Neural crest cell (in vitro differentiated cells): Measurements from ENCODE around the gene ACBD6. TPM values are rescaled to one million over a fixed set of nuclear protein-coding genes. Genes with fewer than 3 reads are reported as not detected.

Experiments used
- DNase-seq: peaks from one replicate; pipeline ENCODE4 v3.0.0; 2021; ENCODE audit warnings: low read depth, mixed read lengths, low spot score
- H3K27ac Mint-ChIP-seq: one replicate; pipeline ENCODE4 v1.8.0; 2021; ENCODE audit warnings: mild to moderate bottlenecking, mixed read lengths; ENCODE audit not compliant: unreplicated experiment
- H3K27me3 Mint-ChIP-seq: 2 replicates; pipeline ENCODE4 v1.8.0; 2021; ENCODE audit warnings: low read depth, mild to moderate bottlenecking, mixed read lengths
- H3K36me3 Mint-ChIP-seq: 2 replicates; pipeline ENCODE4 v1.8.0; 2021; ENCODE audit warnings: low read depth, mild to moderate bottlenecking, mixed read lengths
- H3K4me1 Mint-ChIP-seq: 2 replicates; pipeline ENCODE4 v1.8.0; 2021; ENCODE audit warnings: mixed read lengths
- H3K4me3 Mint-ChIP-seq: one replicate; pipeline ENCODE4 v1.8.0; 2021; ENCODE audit warnings: mild to moderate bottlenecking, mixed read lengths
- H3K9me3 Mint-ChIP-seq: 2 replicates; pipeline ENCODE4 v1.8.0; 2021; ENCODE audit warnings: mixed read lengths
- total RNA-seq: library from RNA; stranded (reverse); gene quantifications from 2 replicates; pipeline ENCODE4 v1.2.1, GENCODE V29; 2021
- TF ChIP-seq, protein P1 (sequence below): fragments of 200-600 bp; sonication (generic); conservative IDR thresholded peaks from 2 replicates; pipeline ENCODE4 v1.5.0; 2021; ENCODE audit warnings: antibody characterized with exemption, mild to moderate bottlenecking

ACBD6 gene
- total RNA-seq, 1 donor from 2014 or later: 59.1 TPM

DNA sequence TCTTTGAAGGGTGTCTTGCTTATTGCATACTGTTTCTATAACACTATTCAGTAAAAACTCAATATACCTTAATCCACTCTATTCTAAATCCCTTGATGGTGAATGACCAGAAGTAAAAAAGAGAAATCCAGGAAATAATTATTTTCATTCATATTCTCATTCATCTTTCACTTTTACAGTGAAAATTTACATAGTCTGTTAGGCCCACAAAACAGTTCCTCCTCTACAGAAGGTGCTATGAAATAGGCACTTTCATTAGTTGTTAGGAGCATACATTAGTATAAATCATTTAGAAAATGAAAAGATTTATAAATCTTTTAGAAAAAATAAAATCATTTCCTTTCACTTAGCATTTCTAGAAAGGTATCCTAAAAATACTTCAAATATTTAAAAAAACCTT lies 157.2 kb downstream of the ACBD6 start:
- no peaks in the 10 kb centered on the region for H3K36me3 Mint-ChIP-seq
- TF ChIP-seq, protein P1, sequence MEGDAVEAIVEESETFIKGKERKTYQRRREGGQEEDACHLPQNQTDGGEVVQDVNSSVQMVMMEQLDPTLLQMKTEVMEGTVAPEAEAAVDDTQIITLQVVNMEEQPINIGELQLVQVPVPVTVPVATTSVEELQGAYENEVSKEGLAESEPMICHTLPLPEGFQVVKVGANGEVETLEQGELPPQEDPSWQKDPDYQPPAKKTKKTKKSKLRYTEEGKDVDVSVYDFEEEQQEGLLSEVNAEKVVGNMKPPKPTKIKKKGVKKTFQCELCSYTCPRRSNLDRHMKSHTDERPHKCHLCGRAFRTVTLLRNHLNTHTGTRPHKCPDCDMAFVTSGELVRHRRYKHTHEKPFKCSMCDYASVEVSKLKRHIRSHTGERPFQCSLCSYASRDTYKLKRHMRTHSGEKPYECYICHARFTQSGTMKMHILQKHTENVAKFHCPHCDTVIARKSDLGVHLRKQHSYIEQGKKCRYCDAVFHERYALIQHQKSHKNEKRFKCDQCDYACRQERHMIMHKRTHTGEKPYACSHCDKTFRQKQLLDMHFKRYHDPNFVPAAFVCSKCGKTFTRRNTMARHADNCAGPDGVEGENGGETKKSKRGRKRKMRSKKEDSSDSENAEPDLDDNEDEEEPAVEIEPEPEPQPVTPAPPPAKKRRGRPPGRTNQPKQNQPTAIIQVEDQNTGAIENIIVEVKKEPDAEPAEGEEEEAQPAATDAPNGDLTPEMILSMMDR: no peak
- no peaks in the 10 kb centered on the region for H3K9me3 Mint-ChIP-seq
- H3K27me3 Mint-ChIP-seq: no peaks in the 10 kb centered on the region
- H3K4me1 Mint-ChIP-seq: peaks cover 4% of the 10 kb centered on the region
- no peak overlapping the region for H3K4me3 Mint-ChIP-seq
- no peak overlapping the region for H3K27ac Mint-ChIP-seq
- no peak for DNase-seq

DNA sequence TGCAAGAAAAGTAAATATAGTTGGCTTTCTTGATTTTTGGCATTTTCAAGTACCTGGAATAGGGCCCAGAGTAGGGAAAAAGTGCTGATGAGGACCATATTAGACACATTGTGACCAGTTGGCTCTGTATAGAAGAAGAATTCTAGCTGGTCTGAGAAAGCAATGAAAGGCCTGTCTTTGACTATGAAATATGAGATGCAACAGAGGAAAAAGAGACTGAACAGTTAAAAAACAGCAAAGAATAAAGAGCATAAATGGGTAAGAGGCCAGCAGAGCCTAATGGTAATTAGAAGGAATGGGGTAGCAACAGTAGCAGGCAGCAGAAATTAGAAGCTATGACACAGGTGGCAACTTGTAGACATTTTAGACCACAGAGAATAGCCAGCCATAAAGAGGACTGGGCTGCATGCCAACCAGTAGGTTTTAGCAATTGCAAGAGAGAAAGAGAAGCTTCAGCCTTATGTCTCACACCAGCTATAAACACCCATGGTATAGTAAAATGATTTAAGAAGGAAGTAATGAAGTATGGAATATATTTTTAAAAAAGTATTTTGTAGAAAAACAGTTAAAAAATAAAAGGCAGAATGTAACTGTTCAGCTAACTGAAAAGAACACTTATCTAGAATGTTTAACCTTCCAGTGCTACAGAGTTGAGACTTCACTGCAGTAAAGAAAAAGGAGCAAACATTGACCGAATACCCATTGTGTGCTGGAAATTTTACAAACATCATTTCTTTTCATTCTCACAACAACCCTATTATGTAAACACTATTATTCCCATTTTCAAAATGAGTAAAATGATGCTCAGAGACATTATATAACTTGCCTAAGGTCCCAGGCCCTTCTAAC lies 158.2 kb downstream of the ACBD6 start:
- no peaks in the 10 kb centered on the region for H3K36me3 Mint-ChIP-seq
- TF ChIP-seq, protein P1: no peak
- DNase-seq: no peak
- H3K9me3 Mint-ChIP-seq: no peaks in the 10 kb centered on the region
- peaks cover 4% of the 10 kb centered on the region for H3K4me1 Mint-ChIP-seq
- H3K27me3 Mint-ChIP-seq: no peaks in the 10 kb centered on the region
- H3K27ac Mint-ChIP-seq: no peak overlapping the region
- no peak overlapping the region for H3K4me3 Mint-ChIP-seq

DNA sequence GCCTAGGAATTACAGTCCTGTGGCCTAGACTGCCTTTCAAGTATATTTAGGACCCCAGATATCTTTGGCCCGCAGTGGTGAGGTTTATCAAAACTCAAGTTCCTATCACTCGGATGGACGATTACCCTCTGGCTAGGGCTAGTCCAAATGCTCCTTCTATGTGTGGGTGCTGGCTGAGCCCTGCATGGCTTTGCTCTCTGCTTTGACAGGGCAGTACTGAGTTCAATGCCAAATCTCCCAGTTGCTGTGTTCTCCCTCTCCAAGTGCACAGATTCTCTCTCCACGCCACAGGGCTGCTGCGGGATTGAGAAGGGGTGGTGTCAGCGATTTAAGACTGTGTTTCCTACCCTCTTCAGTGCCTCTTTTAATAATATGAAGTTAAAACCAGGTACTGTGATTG lies 175.3 kb downstream of the ACBD6 start:
- TF ChIP-seq, protein P1: no peak
- Mint-ChIP-seq H3K36me3 (peaks cover 16% of the 10 kb centered on the region), H3K4me1 (no peaks in the 10 kb centered on the region), H3K27ac (no peak overlapping the region), H3K9me3 (peaks cover 10% of the 10 kb centered on the region), H3K27me3 (no peaks in the 10 kb centered on the region), H3K4me3 (no peak overlapping the region)
- DNase-seq: no peak

DNA sequence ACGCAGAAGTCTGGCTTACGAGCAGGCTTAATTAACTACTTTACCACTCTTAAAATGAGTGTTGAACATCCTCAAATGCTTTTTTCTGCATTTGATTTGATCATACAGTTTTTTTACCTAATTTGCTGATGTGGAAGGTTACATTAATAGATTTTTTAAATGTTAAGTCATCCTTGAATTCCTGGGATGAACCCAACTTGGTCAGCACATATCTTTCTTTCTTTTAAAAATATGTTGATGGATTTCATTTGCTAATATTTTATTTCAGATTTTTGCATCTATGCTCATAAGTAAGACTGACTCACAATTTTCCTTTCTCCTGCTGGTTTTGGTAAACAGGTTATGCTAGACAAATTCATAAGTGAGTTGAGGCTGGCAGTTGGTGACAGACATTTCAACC lies 189.5 kb downstream of the ACBD6 start:
- H3K27me3 Mint-ChIP-seq: no peaks in the 10 kb centered on the region
- no peak for DNase-seq
- TF ChIP-seq, protein P1: no peak
- no peak overlapping the region for H3K4me3 Mint-ChIP-seq
- H3K9me3 Mint-ChIP-seq: no peaks in the 10 kb centered on the region
- no peaks in the 10 kb centered on the region for H3K4me1 Mint-ChIP-seq
- peaks cover 4% of the 10 kb centered on the region for H3K36me3 Mint-ChIP-seq
- H3K27ac Mint-ChIP-seq: no peak overlapping the region

DNA sequence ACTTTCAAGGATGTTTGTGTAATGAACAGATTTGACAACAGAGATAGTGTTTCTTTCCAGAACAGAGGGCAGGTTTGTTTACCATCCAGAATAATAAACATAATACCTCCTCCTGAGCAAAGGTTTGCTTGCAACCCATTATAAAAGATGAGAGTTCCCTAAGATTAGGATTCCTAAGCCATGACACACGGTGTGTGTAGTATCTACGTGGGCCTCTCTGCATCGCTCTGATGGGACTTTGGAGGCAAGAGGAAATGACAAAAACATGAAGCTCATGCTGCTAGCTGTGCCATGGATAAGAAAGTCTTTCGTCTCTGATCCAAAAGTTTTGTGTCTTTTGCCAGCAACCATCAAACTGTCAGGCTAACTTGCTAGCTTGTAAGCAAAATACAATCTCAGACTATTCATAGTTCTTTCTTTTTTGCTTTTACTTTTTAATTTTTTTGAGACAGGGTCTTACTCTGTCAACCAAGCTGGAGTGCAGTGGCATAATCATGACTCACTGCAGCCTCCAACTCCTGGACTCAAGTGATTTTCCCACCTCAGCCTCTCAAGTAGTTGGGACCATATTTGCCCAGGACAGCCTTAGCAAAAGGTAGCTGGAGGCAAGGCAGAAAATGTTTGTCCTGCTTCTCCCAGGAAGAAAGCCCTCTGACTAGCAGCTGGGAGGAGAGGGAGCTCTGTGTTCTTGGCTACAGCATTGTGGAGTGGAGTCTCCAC lies 191.2 kb downstream of the ACBD6 start:
- Mint-ChIP-seq H3K36me3 (peaks cover 10% of the 10 kb centered on the region), H3K9me3 (peaks cover 9% of the 10 kb centered on the region), H3K4me1 (no peaks in the 10 kb centered on the region), H3K27ac (no peak overlapping the region), H3K4me3 (no peak overlapping the region), H3K27me3 (no peaks in the 10 kb centered on the region)
- TF ChIP-seq, protein P1: no peak
- DNase-seq: no peak
